Right lobe of liver (tissue), 4 donors: ENCODE data around the gene MACROD2.

Source experiments
- CTCF ChIP-seq, 4 donors: fragments of 200-600 bp in 3 of 4; fragments of 450-650 bp in 1 of 4; IDR thresholded peaks; one replicate each; pipeline versions ENCODE4 v1.5.1 to v1.8.0; 2016 to 2022; ENCODE audit warnings: antibody characterized with exemption in 4 of 4, mild to moderate bottlenecking in 2 of 4
- POLR2A ChIP-seq: fragments of 450-650 bp; IDR thresholded peaks from one replicate; pipeline ENCODE4 v1.6.1; 2017; ENCODE audit warnings: antibody characterized with exemption, mild to moderate bottlenecking
- donor health status: DM: no; HTN: no; CAD: no.
- donor health status: DM: no; HTN: no; CAD: no.
- donor health status: DM: no; HTN: yes; CAD: no.

GRCh38 chr20:15030826-15031225 lies 1035.5 kb downstream of the MACROD2 start:
- TF ChIP-seq POLR2A (no peak), CTCF (IDR thresholded peaks at IDR 0.05) (no peak)
